Aorta (tissue), 5 donors: ENCODE results near the gene KLHDC3. TPM values are rescaled to one million over a fixed set of nuclear protein-coding genes. Genes with fewer than 3 reads are reported as not detected.
"Not testable (repeated sequence)": the region's sequence is repeated elsewhere in the genome, so short reads cannot be mapped to it uniquely, and the experiment has no call there.

Source experiments
- ATAC-seq: fragments of 200-7000 bp; cut with Tn5 transposase; one replicate; pipeline ENCODE4 v1.9.1; 2022; ENCODE audit warnings: moderate library complexity; ENCODE audit not compliant: low FRiP score
- DNase-seq, 2 donors: peaks; one replicate each; pipeline ENCODE4 v3.0.0-alpha.2; 2020
- H3K27ac ChIP-seq, 2 donors: one replicate each; pipeline ENCODE4 v1.5.1; 2013; ENCODE audit warnings: low read length in 2 of 2, mild to moderate bottlenecking in 2 of 2, moderate library complexity in 2 of 2, control low read depth in 1 of 2, inconsistent platforms in 1 of 2, low read depth in 1 of 2
- H3K27me3 ChIP-seq, 2 donors: one replicate each; pipeline ENCODE4 v1.6.1; 2013; ENCODE audit warnings: control low read depth in 1 of 2, low read length in 1 of 2, mild to moderate bottlenecking in 1 of 2, moderate library complexity in 1 of 2; ENCODE audit not compliant: insufficient read depth in 2 of 2, control insufficient read depth in 1 of 2
- H3K36me3 ChIP-seq, 2 donors: one replicate each; pipeline ENCODE4 v1.6.1; 2013; ENCODE audit warnings: control low read depth in 1 of 2, low read length in 1 of 2, mild to moderate bottlenecking in 1 of 2; ENCODE audit not compliant: insufficient read depth in 2 of 2, control insufficient read depth in 1 of 2
- H3K4me1 ChIP-seq, 2 donors: one replicate each; pipeline ENCODE4 v1.6.1; 2013; ENCODE audit warnings: low read length in 2 of 2, control low read depth in 1 of 2, mild to moderate bottlenecking in 1 of 2, moderate library complexity in 1 of 2; ENCODE audit not compliant: insufficient read depth in 2 of 2, control insufficient read depth in 1 of 2
- H3K4me3 ChIP-seq, 2 donors: one replicate each; pipeline ENCODE4 v1.5.1; 2013; ENCODE audit warnings: low read length in 2 of 2, control low read depth in 1 of 2, mild to moderate bottlenecking in 1 of 2
- H3K9me3 ChIP-seq: one replicate; pipeline ENCODE4 v1.6.1; 2013; ENCODE audit warnings: mild to moderate bottlenecking, low read length; ENCODE audit not compliant: control insufficient read depth
- WGBS, 2 donors: extraction: QIAGEN DNeasy Blood & Tissue Kit; methylation state at CpG; one replicate each; pipeline ENCODE4 v1.1.7; 2013; 5-methylcytosine and 5-hydroxymethylcytosine counted together
- intact Hi-C, 2 donors: fragments of 100-400 bp; cut with DNase I; formaldehyde crosslinking; loops; one replicate each; pipeline versions ENCODE4 v1.14.2 to v1.15.0; 2022
- polyA plus RNA-seq, 2 donors: library from polyadenylated mRNA; stranded (reverse); fragments of 200-250 nt; gene quantifications; one replicate each; pipeline ENCODE4 v1.2.3, GENCODE V29; 2013
- total RNA-seq, 2 donors: library from RNA; stranded (reverse); fragmentation: NEBNext Ultra II Directional; extraction: Animal tissue kit (Norgen Biotek cat#: 25700); gene quantifications; one replicate each; pipeline ENCODE4 v1.2.1, GENCODE V29; 2021
- donor health status: healthy with polysubstance abuse.
- donor health status: Bipolar disorder and iron deficiency.
- donor health status: DM: no; HTN: no; CAD: no.
- donor health status: DM: no; HTN: no; CAD: no.
- donor health status: DM: yes; HTN: yes; CAD: no.

The KLHDC3 gene
- total and polyA plus RNA-seq, 4 donors: 55.7 to 95.9 (median 68.2) TPM

GRCh38 chr6:42984924-42985475 is 29.0 kb upstream of the KLHDC3 start:
- no peak for ATAC-seq
- 10% methylated on average over 12 to 13 of the region's 13 CpGs for WGBS, 2 donors
- peaks cover 0 to 2% of the 10 kb centered on the region in 2 donors for H3K36me3 ChIP-seq
- intact Hi-C loops: no loop called here
- DNase-seq: no peak
- H3K4me1 ChIP-seq: no peaks in the 10 kb centered on the region
- H3K27me3 ChIP-seq: no peaks in the 10 kb centered on the region
- no peaks in the 10 kb centered on the region for H3K9me3 ChIP-seq
- peak overlapping the region in 1 of 2 donors; percentile 70 for H3K27ac ChIP-seq
- peak overlapping the region; percentile 65 to 68 for H3K4me3 ChIP-seq

DNA sequence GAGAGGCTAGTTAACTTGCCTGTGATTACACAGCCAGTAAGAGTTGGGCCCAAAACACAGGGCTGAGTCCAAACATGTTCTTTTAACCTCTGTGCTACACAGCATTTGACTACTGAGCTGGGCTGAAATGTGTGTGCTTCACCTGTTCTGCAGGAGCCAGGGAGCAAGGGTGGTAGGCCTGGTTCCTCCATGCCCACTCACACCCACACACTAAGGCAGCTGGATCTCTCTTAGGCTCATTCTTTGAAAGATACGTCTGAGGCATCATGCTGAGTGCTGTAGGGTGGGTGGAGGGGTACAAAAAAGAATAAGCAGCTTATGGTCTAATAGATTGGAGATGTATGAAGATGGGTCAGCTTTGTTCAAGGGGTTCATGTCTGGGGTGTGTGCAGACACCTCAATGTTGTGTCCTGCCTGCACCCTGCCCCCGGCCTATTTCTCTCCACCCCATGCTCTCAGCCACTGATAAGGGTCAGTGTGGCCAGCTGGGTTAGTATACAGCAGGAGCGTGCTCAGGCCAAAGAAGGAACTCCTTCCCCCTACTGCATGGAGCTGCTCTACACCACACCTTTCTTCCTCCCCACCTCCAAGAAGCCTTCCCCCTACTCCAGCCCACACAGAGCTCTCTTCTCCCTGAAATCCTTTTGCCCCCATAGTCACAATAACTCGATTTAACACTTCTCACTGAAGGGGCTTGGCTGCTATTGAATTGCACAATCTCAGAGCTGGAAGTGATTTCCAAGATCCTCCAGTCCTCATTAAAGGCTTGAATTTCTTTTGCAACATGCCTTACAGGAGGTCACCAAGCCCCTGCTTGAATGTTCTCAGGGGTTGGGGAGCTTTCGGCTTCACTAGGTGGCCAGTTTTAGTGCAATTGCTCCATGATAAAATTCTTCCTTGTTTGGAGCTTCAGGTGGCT is 26.3 kb upstream of the KLHDC3 start:
- intact Hi-C loops: no loop called here
- H3K27me3 ChIP-seq: no peaks in the 10 kb centered on the region
- 56 to 62% methylated on average over 5 of the region's 5 CpGs for WGBS, 2 donors
- DNase-seq (no peak), ATAC-seq (no peak)
- no peak overlapping the region for H3K27ac ChIP-seq
- no peaks in the 10 kb centered on the region for H3K9me3 ChIP-seq
- H3K36me3 ChIP-seq: peaks cover 0 to 2% of the 10 kb centered on the region in 2 donors
- no peaks in the 10 kb centered on the region for H3K4me1 ChIP-seq
- no peak overlapping the region for H3K4me3 ChIP-seq

- H3K4me1 ChIP-seq: no peaks in the 10 kb centered on the region
- peaks cover 0 to 2% of the 10 kb centered on the region in 2 donors for H3K36me3 ChIP-seq
- no peaks in the 10 kb centered on the region for H3K9me3 ChIP-seq
- DNase-seq (no peak), ATAC-seq (no peak)
- no peaks in the 10 kb centered on the region for H3K27me3 ChIP-seq
- 0 to 7% methylated on average over 1 of the region's 1 CpG for WGBS, 2 donors
- no peak overlapping the region for H3K4me3 ChIP-seq
- H3K27ac ChIP-seq: no peak overlapping the region
- intact Hi-C loops: no loop called here
These were observed 25.5 kb upstream of the KLHDC3 start for GRCh38 chr6:42988486-42989020.

DNA sequence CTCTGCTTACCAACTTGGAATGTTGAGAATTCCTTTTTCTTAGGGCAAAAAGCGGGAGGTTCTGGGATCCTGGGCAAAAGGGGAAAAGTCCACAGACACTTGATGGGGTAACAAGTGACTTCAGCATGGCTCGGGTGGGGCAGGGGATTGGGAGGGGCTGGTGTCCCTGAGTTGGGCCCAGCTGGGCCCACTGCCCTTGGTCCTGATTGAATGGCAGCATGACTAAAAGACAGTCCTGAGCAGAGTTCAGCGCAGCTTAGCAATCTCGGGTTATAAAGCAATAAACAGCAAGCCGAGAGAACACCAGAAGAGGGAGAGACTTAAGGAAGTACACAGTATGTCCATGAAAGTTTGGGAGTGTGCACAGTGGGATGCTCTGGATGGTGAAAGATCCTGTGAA is 24.1 kb upstream of the KLHDC3 start:
- Histone ChIP-seq H3K4me1 (no peaks in the 10 kb centered on the region), H3K9me3 (no peaks in the 10 kb centered on the region), H3K27me3 (no peaks in the 10 kb centered on the region), H3K4me3 (no peak overlapping the region), H3K27ac (no peak overlapping the region), H3K36me3 (peaks cover 0 to 2% of the 10 kb centered on the region in 2 donors)
- ATAC-seq: no peak
- intact Hi-C loops: no loop called here
- no peak for DNase-seq
- 85 to 87% methylated on average over 5 of the region's 5 CpGs for WGBS, 2 donors

- intact Hi-C loops: no loop called here
- H3K36me3 ChIP-seq: peaks cover 0 to 2% of the 10 kb centered on the region in 2 donors
These were observed 20.6 kb upstream of the KLHDC3 start for GRCh38 chr6:42993445-42993844.

GRCh38 chr6:42996513-42996912 is 17.5 kb upstream of the KLHDC3 start:
- DNase-seq: no peak
- Histone ChIP-seq H3K27me3 (no peaks in the 10 kb centered on the region), H3K4me1 (no peaks in the 10 kb centered on the region), H3K4me3 (no peak overlapping the region), H3K9me3 (no peaks in the 10 kb centered on the region), H3K36me3 (no peaks in the 10 kb centered on the region), H3K27ac (no peak overlapping the region)
- ATAC-seq: no peak
- intact Hi-C loops: no loop called here

More at GRCh38 chr6:42993445-42993844, 20.6 kb upstream of the KLHDC3 start:
- H3K4me1 ChIP-seq: no peaks in the 10 kb centered on the region
- H3K27ac ChIP-seq: peak overlapping the region in 1 of 2 donors; percentile 24
- no peak for DNase-seq
- H3K4me3 ChIP-seq: no peak overlapping the region
- WGBS, 2 donors: 84 to 85% methylated on average over 2 of the region's 2 CpGs
- no peaks in the 10 kb centered on the region for H3K9me3 ChIP-seq
- no peaks in the 10 kb centered on the region for H3K27me3 ChIP-seq
- ATAC-seq: no peak

GRCh38 chr6:42998205-42998604 is 15.8 kb upstream of the KLHDC3 start:
- intact Hi-C loops: not testable (repeated sequence)

GRCh38 chr6:43001843-43002242 is 12.2 kb upstream of the KLHDC3 start:
- H3K27ac ChIP-seq: no peak overlapping the region
- intact Hi-C loops: no loop called here
- DNase-seq (no peak), ATAC-seq (no peak)
- peaks cover 0 to 2% of the 10 kb centered on the region in 2 donors for H3K36me3 ChIP-seq
- 93 to 96% methylated on average over 8 of the region's 8 CpGs for WGBS, 2 donors
- no peaks in the 10 kb centered on the region for H3K27me3 ChIP-seq
- no peak overlapping the region for H3K4me3 ChIP-seq
- H3K9me3 ChIP-seq: no peaks in the 10 kb centered on the region
- no peaks in the 10 kb centered on the region for H3K4me1 ChIP-seq

More at GRCh38 chr6:42998205-42998604, 15.8 kb upstream of the KLHDC3 start:
- WGBS, 2 donors: 92 to 93% methylated on average over 9 of the region's 9 CpGs
- not testable (repeated sequence) for ATAC-seq, H3K9me3 ChIP-seq, DNase-seq, H3K27ac ChIP-seq, H3K27me3 ChIP-seq, H3K4me1 ChIP-seq, H3K36me3 ChIP-seq, H3K4me3 ChIP-seq
